K562 (cell line): ENCODE data around the gene THEM5. TPM values are rescaled to one million over a fixed set of nuclear protein-coding genes. Genes with fewer than 3 reads are reported as not detected.

Experiments
- ATAC-seq: fragments of 200-7000 bp; cut with Tn5 transposase; 3 replicates; pipeline ENCODE4 v1.9.1; 2020; ENCODE audit warnings: moderate library complexity
- BruUV-seq: library from RNA; stranded (reverse); fragments of 400-500 nt; replicated peaks from 2 replicates; lab custom pipeline; 2021; lab: Mats Ljungman, UMichigan
- CTCF ChIA-PET: fragments of 300-600 bp; formaldehyde crosslinking; extraction: SDS; loops from one replicate; lab custom pipeline; 2021; ENCODE audit warnings: low intra/inter-chr PET ratio; lab: Yijun Ruan, JAX
- POLR2A ChIA-PET: fragments of 300-600, 350-650 bp; sonication (Branson Sonifier 250); formaldehyde crosslinking; extraction: SDS; loops from one replicate; lab custom pipeline; 2021; ENCODE audit warnings: antibody characterized with exemption, inconsistent platforms; lab: Yijun Ruan, JAX
- DNase-seq, 4 experiments: peaks; one replicate each; pipeline versions ENCODE4 v3.0.0 to v3.0.0-alpha.2; 2011 to 2018; ENCODE audit warnings: low spot score in 3 of 4, mixed read lengths in 3 of 4; ENCODE audit errors: extremely low read depth in 1 of 4
- FAIRE-seq: peaks from 2 replicates; lab custom pipeline; 2011; peaks lifted over from hg19 to GRCh38; lab: Jason Lieb, UNC
- H2AFZ ChIP-seq: 2 replicates; pipeline ENCODE4 v1.6.0; 2011; ENCODE audit warnings: low read depth, low read length, control low read depth, inconsistent platforms
- H3K27ac ChIP-seq: fragments of 200-600 bp; 3 replicates; pipeline ENCODE4 v1.8.0; 2011; ENCODE audit warnings: low read depth, mild to moderate bottlenecking, control low read depth, inconsistent platforms, low read length, moderate library complexity, mixed read lengths; ENCODE audit errors: extremely low read depth
- H3K27me3 ChIP-seq, 2 experiments: fragments of 300-600 bp in 1 of 2; 2 replicates in 1 of 2; 3 replicates in 1 of 2; pipeline versions ENCODE4 v1.6.0 to v1.8.0; 2011; ENCODE audit warnings: inconsistent platforms in 2 of 2, low read length in 2 of 2, mild to moderate bottlenecking in 1 of 2, mixed read lengths in 1 of 2, moderate library complexity in 1 of 2; ENCODE audit not compliant: control insufficient read depth in 2 of 2, insufficient read depth in 2 of 2
- H3K36me3 ChIP-seq: fragments of 300-600 bp; 3 replicates; pipeline ENCODE4 v1.8.0; 2011; ENCODE audit warnings: mild to moderate bottlenecking, low read length, inconsistent platforms; ENCODE audit not compliant: control insufficient read depth, insufficient read depth
- H3K4me1 ChIP-seq, 2 experiments: fragments of 200-600 bp in 1 of 2; replicated peaks in 1 of 2; 2 replicates in 1 of 2; 3 replicates in 1 of 2; pipeline versions ENCODE4 v1.5.1 to v1.8.0; 2011; ENCODE audit warnings: inconsistent platforms in 2 of 2, low read length in 2 of 2, mild to moderate bottlenecking in 1 of 2, mixed read lengths in 1 of 2, moderate library complexity in 1 of 2; ENCODE audit not compliant: control insufficient read depth in 2 of 2, insufficient read depth in 2 of 2
- H3K4me2 ChIP-seq: 2 replicates; pipeline ENCODE4 v1.6.1; 2011; ENCODE audit warnings: low read length, control low read depth, inconsistent platforms, mixed read lengths; ENCODE audit not compliant: insufficient read depth
- H3K4me3 ChIP-seq: fragments of 200-600 bp; sonication (generic), shearing (Covaris generic); 2 replicates; pipeline ENCODE4 v1.5.1; 2016; ENCODE audit warnings: control low read depth, inconsistent platforms
- H3K79me2 ChIP-seq: fragments of 200-600 bp; 3 replicates; pipeline ENCODE4 v1.8.0; 2011; ENCODE audit warnings: low read length, inconsistent platforms; ENCODE audit not compliant: control insufficient read depth, insufficient read depth
- H3K9ac ChIP-seq, 2 experiments: 2 replicates each; pipeline versions ENCODE4 v1.6.0 to v1.6.1; 2011; ENCODE audit warnings: low read depth in 2 of 2, low read length in 2 of 2, control low read depth in 1 of 2, inconsistent platforms in 1 of 2, mild to moderate bottlenecking in 1 of 2, mixed read lengths in 1 of 2; ENCODE audit not compliant: insufficient read depth in 1 of 2
- H3K9me1 ChIP-seq: one replicate; pipeline ENCODE4 v1.6.0; 2011; ENCODE audit warnings: inconsistent platforms, mild to moderate bottlenecking, low read length, moderate library complexity; ENCODE audit not compliant: control insufficient read depth, insufficient read depth
- H3K9me3 ChIP-seq: replicated peaks from 2 replicates; pipeline ENCODE4 v1.5.1; 2011; ENCODE audit warnings: low read depth, low read length, inconsistent platforms; ENCODE audit not compliant: control insufficient read depth, insufficient read depth
- H4K20me1 ChIP-seq: replicated peaks from 2 replicates; pipeline ENCODE4 v1.6.1; 2011; ENCODE audit warnings: low read length, inconsistent platforms, mixed read lengths; ENCODE audit not compliant: control insufficient read depth, insufficient read depth
- BDP1 ChIP-seq: IDR thresholded peaks from 3 replicates; pipeline ENCODE4 v1.6.1; 2011; ENCODE audit not compliant: insufficient read length, insufficient read depth
- CAMTA2 ChIP-seq: fragments of 250-450 bp; sonication (Bioruptor Pico); conservative IDR thresholded peaks from 2 replicates; pipeline ENCODE4 v1.5.1; 2022
- FOSL1 ChIP-seq: fragments of 200-800 bp; sonication (Bioruptor generic); conservative IDR thresholded peaks from 2 replicates; pipeline ENCODE4 v1.6.1; 2016; ENCODE audit warnings: missing genetic modification characterization, missing compliant biosample characterization
- FOXA3 ChIP-seq, 2 experiments: fragments of 450-650 bp in 1 of 2; sonication (generic) in 1 of 2; formaldehyde crosslinking; IDR thresholded peaks in 1 of 2; conservative IDR thresholded peaks in 1 of 2; 2 replicates each; pipeline versions ENCODE4 v1.4.0 to v1.8.0; 2020 to 2022; ENCODE audit warnings: mild to moderate bottlenecking in 2 of 2, missing genetic modification reagents in 1 of 2
- MBD2 ChIP-seq: sonication (generic); IDR thresholded peaks from 2 replicates; pipeline ENCODE4 v1.6.1; 2016; ENCODE audit warnings: low read depth, borderline replicate concordance
- MYBL2 ChIP-seq, 2 experiments: fragments of 450-650 bp in 1 of 2; sonication (generic) in 1 of 2; formaldehyde crosslinking in 1 of 2; IDR thresholded peaks; 2 replicates each; pipeline versions ENCODE4 v1.6.1 to v1.8.1; 2017 to 2022; ENCODE audit warnings: borderline replicate concordance in 1 of 2, inconsistent platforms in 1 of 2, low read depth in 1 of 2, mild to moderate bottlenecking in 1 of 2, missing genetic modification reagents in 1 of 2, moderate library complexity in 1 of 2
- SP1 ChIP-seq: sonication (generic); formaldehyde crosslinking; IDR thresholded peaks from 2 replicates; pipeline ENCODE4 v1.8.1; 2022; ENCODE audit warnings: mild to moderate bottlenecking, missing genetic modification reagents
- ZNF583 ChIP-seq: fragments of 250-450 bp; sonication (Bioruptor Pico); IDR thresholded peaks from 2 replicates; pipeline ENCODE4 v1.4.0; 2020
- ZNF830 ChIP-seq: fragments of 250-450 bp; sonication (Bioruptor Pico); IDR thresholded peaks from 2 replicates; pipeline ENCODE4 v1.5.0; 2021; ENCODE audit warnings: mild to moderate bottlenecking
- WGBS: fragments of 100-300 bp; shearing (Covaris generic); methylation state at CpG from one replicate; pipeline ENCODE4 v1.1.6; 2016; ENCODE audit warnings: low coverage, mixed read lengths; ENCODE audit not compliant: insufficient coverage; ENCODE audit errors: missing lambda C conversion rate; 5-methylcytosine and 5-hydroxymethylcytosine counted together
- in situ Hi-C: fragments of 300-500 bp; cut with MboI; formaldehyde crosslinking; loops from 4 replicates; pipeline ENCODE4 v1.15.0; 2018; ENCODE audit warnings: inconsistent platforms, mixed read lengths
- intact Hi-C: fragments of 100-400 bp; cut with micrococcal nuclease; formaldehyde crosslinking; loops from 2 replicates; pipeline ENCODE4 v1.14.2; 2022
- polyA plus RNA-seq, 8 experiments: library from polyadenylated mRNA; depleted of rRNA in 4 of 8; stranded (reverse) in 5 of 8; unstranded in 3 of 8; fragments of >200 nt; fragmentation: Nextera tagmentation in 2 of 8; fragmentation: Illumina TruSeq in 1 of 8; extraction: Ambion mirVana in 2 of 8; extraction: Trizol in 1 of 8; gene quantifications; 2 replicates each; pipeline versions ENCODE4 v1.2.1 to v1.2.3, GENCODE V29; 2011 to 2014; ENCODE audit warnings: inconsistent platforms in 1 of 8, missing spikeins in 1 of 8
- total RNA-seq, 7 experiments: library from RNA; depleted of rRNA in 6 of 7; stranded (reverse); fragments of >200 nt in 6 of 7; fragmentation: Illumina TruSeq in 2 of 7; extraction: Trizol in 2 of 7; gene quantifications; 2 replicates each; pipeline versions ENCODE4 v1.2.1 to v1.2.3, GENCODE V29; 2011 to 2021; ENCODE audit warnings: low replicate concordance in 1 of 7
- TF ChIP-seq, protein P1 (sequence below): sonication (generic); IDR thresholded peaks from 2 replicates; pipeline ENCODE4 v1.6.1; 2016

THEM5 gene
- total and polyA plus RNA-seq, 9 of the 15 experiments (the other 6 are each of a cell fraction or from before 2014, with no cell fraction given), result not detected

DNA sequence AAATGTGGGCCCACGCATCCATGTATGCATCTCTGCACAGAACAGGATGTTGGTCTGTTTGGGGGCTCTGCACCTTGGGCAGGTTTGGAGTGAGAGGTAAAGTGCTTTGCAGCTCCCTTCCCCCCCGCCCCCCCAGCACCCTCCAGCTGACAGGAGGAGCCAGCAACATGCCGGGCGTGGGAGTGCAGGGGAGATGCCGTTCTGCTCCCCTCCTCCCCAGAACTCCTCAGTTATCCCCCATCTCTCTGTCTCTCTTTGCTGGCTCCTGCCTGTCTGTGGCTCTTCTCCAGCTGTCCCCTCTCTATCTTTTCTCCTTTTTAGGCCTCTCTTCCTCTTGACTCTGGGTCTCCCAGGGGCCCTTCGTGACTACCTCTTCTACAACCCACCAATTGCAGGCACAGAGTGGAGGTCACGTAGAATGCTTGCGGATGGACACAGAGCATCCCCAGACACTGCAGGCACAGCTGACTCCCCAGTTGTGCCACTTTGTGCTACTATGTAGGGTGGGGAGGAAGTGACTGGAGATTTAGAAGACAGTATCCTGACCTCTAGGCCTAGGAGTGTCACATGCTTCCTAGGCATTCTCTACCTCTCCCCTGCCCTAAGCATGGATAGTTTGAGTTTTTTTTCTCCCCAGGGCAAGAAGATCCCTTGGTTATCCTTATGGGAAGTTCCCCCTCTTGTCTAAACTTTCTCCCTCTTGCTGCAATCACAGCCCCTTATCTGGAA lies 20.2 kb downstream of the THEM5 start:
- Histone ChIP-seq H3K9me3 (no peaks in the 10 kb centered on the region), H3K9ac (no peak overlapping the region), H2AFZ (no peak overlapping the region), H3K27ac (no peak overlapping the region), H3K27me3 (no peaks in the 10 kb centered on the region), H4K20me1 (no peaks in the 10 kb centered on the region), H3K36me3 (no peaks in the 10 kb centered on the region), H3K4me3 (no peak overlapping the region), H3K4me2 (no peak overlapping the region), H3K79me2 (no peaks in the 10 kb centered on the region), H3K4me1 (peaks cover 5 to 32% of the 10 kb centered on the region in 2 experiments), H3K9me1 (peaks cover 3% of the 10 kb centered on the region)
- CTCF ChIA-PET, result interaction anchor here (0.6 kb wide), 1 partner anchor 163 kb away, joined by 3 read pairs; no protein-coding TSS in a partner anchor
- TF ChIP-seq, protein P1, sequence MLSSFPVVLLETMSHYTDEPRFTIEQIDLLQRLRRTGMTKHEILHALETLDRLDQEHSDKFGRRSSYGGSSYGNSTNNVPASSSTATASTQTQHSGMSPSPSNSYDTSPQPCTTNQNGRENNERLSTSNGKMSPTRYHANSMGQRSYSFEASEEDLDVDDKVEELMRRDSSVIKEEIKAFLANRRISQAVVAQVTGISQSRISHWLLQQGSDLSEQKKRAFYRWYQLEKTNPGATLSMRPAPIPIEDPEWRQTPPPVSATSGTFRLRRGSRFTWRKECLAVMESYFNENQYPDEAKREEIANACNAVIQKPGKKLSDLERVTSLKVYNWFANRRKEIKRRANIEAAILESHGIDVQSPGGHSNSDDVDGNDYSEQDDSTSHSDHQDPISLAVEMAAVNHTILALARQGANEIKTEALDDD, result no peak
- TF ChIP-seq BDP1, result no peak
- no peak for TF ChIP-seq FOSL1 (tag)
- no peak for TF ChIP-seq SP1 (CRISPR knock-in tag)
- TF ChIP-seq MBD2, result no peak
- no peak for TF ChIP-seq ZNF830
- TF ChIP-seq FOXA3 (CRISPR knock-in tag; conservative IDR thresholded peaks at IDR 0.05 in 1 of 2, IDR thresholded peaks at IDR 0.05 in 1 of 2), result no peak
- TF ChIP-seq MYBL2 (IDR thresholded peaks at IDR 0.05; ENCODE audit: low read depth), result no peak
- no peak for TF ChIP-seq MYBL2 (CRISPR knock-in tag; IDR thresholded peaks at IDR 0.05; ENCODE audit: borderline replicate concordance)
- no peak for TF ChIP-seq CAMTA2 (CRISPR knock-in tag)
- TF ChIP-seq ZNF583 (CRISPR knock-in tag), result no peak
- intact Hi-C loops (no loop called here), in situ Hi-C loops (loop anchor here (5.0 kb wide), 1 partner anchor 136 kb away; no protein-coding TSS in a partner anchor)
- POLR2A ChIA-PET, result interaction anchor here (0.5 to 0.7 kb wide), 2 partner anchors 194 to 230 kb away, joined by 3 to 4 read pairs; no protein-coding TSS in a partner anchor
- FAIRE-seq, result no peak
- 41% methylated on average over 4 of the region's 8 CpGs for WGBS
- BruUV-seq, result no TSS peak
- ATAC-seq, result no peak
- no peak for DNase-seq
